Neuronal stem cell (in vitro differentiated cells): ENCODE measurements around the gene KRTAP5-11.
"Not testable (repeated sequence)": the region's sequence is repeated elsewhere in the genome, so short reads cannot be mapped to it uniquely, and the experiment has no call there.

Source experiments
- DNase-seq: peaks from one replicate; pipeline ENCODE4 v3.0.0-alpha.2; 2013; ENCODE audit warnings: low spot score
- H2AFZ ChIP-seq: one replicate; pipeline ENCODE4 v1.6.1; 2013; ENCODE audit warnings: mild to moderate bottlenecking, low read length, inconsistent platforms
- H2AK5ac ChIP-seq: 2 replicates; pipeline ENCODE4 v1.6.1; 2013; ENCODE audit warnings: low read depth, mild to moderate bottlenecking, inconsistent platforms, low read length, moderate library complexity, mixed read lengths
- H2BK120ac ChIP-seq: 2 replicates; pipeline ENCODE4 v1.6.1; 2013; ENCODE audit warnings: low read depth, mild to moderate bottlenecking, inconsistent platforms, low read length, moderate library complexity, mixed read lengths
- H2BK12ac ChIP-seq: one replicate; pipeline ENCODE4 v1.6.1; 2013; ENCODE audit warnings: low read length, inconsistent platforms
- H2BK15ac ChIP-seq: 2 replicates; pipeline ENCODE4 v1.6.1; 2013; ENCODE audit warnings: mild to moderate bottlenecking, low read length, inconsistent platforms, mixed read lengths
- H2BK5ac ChIP-seq: one replicate; pipeline ENCODE4 v1.6.1; 2013; ENCODE audit warnings: inconsistent platforms, mild to moderate bottlenecking, low read length, moderate library complexity
- H3K14ac ChIP-seq: one replicate; pipeline ENCODE4 v1.6.1; 2013; ENCODE audit warnings: low read length, inconsistent platforms
- H3K18ac ChIP-seq: 2 replicates; pipeline ENCODE4 v1.6.1; 2013; ENCODE audit warnings: low read length, inconsistent platforms
- H3K23ac ChIP-seq: 2 replicates; pipeline ENCODE4 v1.6.1; 2013; ENCODE audit warnings: low read depth, mild to moderate bottlenecking, mixed read lengths, low read length, inconsistent platforms; ENCODE audit not compliant: poor library complexity
- H3K27ac ChIP-seq: replicated peaks from 3 replicates; pipeline ENCODE4 v1.5.1; 2013; ENCODE audit warnings: low read length, inconsistent platforms
- H3K27me3 ChIP-seq, 3 experiments: 2 replicates each; pipeline ENCODE4 v1.6.1; 2013; ENCODE audit warnings: low read length in 3 of 3, mild to moderate bottlenecking in 2 of 3, inconsistent platforms in 1 of 3, low read depth in 1 of 3, mixed read lengths in 1 of 3, moderate library complexity in 1 of 3; ENCODE audit not compliant: control insufficient read depth in 3 of 3, insufficient read depth in 3 of 3
- H3K36me3 ChIP-seq, 2 donors: replicated peaks in 1 of 2; 2 replicates each; pipeline ENCODE4 v1.6.1; 2013; ENCODE audit warnings: low read length in 2 of 2; ENCODE audit not compliant: control insufficient read depth in 2 of 2, insufficient read depth in 2 of 2
- H3K4ac ChIP-seq: 2 replicates; pipeline ENCODE4 v1.6.1; 2013; ENCODE audit warnings: inconsistent platforms, mild to moderate bottlenecking, low read length, moderate library complexity
- H3K4me1 ChIP-seq, 2 donors: 1 replicate in 1 of 2; 2 replicates in 1 of 2; pipeline ENCODE4 v1.6.1; 2013; ENCODE audit warnings: low read length in 2 of 2, low read depth in 1 of 2; ENCODE audit not compliant: control insufficient read depth in 2 of 2, insufficient read depth in 1 of 2
- H3K4me2 ChIP-seq: one replicate; pipeline ENCODE4 v1.6.1; 2013; ENCODE audit warnings: mild to moderate bottlenecking, low read length, inconsistent platforms; ENCODE audit not compliant: insufficient read depth, poor library complexity, severe bottlenecking
- H3K4me3 ChIP-seq, 2 donors: 2 replicates each; pipeline ENCODE4 v1.5.1; 2013; ENCODE audit warnings: low read length in 2 of 2, mild to moderate bottlenecking in 2 of 2, inconsistent platforms in 1 of 2, moderate library complexity in 1 of 2
- H3K79me1 ChIP-seq: one replicate; pipeline ENCODE4 v1.6.1; 2013; ENCODE audit warnings: low read depth, mild to moderate bottlenecking, inconsistent platforms, low read length, moderate library complexity
- H3K9ac ChIP-seq: one replicate; pipeline ENCODE4 v1.6.1; 2013; ENCODE audit warnings: mild to moderate bottlenecking, low read depth, low read length, inconsistent platforms; ENCODE audit not compliant: poor library complexity
- H3K9me3 ChIP-seq, 2 donors: replicated peaks in 1 of 2; 2 replicates each; pipeline versions ENCODE3 to v1.6.1; 2013; ENCODE audit warnings: low read length in 2 of 2, mild to moderate bottlenecking in 2 of 2, inconsistent platforms in 1 of 2, low read depth in 1 of 2, mixed read lengths in 1 of 2, moderate library complexity in 1 of 2; ENCODE audit not compliant: control insufficient read depth in 2 of 2, insufficient read depth in 1 of 2
- H4K8ac ChIP-seq: one replicate; pipeline ENCODE4 v1.6.1; 2013; ENCODE audit warnings: low read depth, mild to moderate bottlenecking, inconsistent platforms, low read length, moderate library complexity
- H4K91ac ChIP-seq: one replicate; pipeline ENCODE4 v1.6.1; 2013; ENCODE audit warnings: low read length, low read depth, mild to moderate bottlenecking, inconsistent platforms; ENCODE audit not compliant: poor library complexity
- WGBS, 2 donors: extraction: QIAGEN DNeasy Blood & Tissue Kit; methylation state at CpG; one replicate each; pipeline ENCODE4 v1.1.7; 2013; ENCODE audit warnings: missing lambda C conversion rate in 2 of 2, mixed read lengths in 1 of 2; ENCODE audit not compliant: insufficient read length in 2 of 2, insufficient replicate concordance in 1 of 2; ENCODE audit errors: extremely low coverage in 2 of 2; 5-methylcytosine and 5-hydroxymethylcytosine counted together

KRTAP5-11 gene

DNA sequence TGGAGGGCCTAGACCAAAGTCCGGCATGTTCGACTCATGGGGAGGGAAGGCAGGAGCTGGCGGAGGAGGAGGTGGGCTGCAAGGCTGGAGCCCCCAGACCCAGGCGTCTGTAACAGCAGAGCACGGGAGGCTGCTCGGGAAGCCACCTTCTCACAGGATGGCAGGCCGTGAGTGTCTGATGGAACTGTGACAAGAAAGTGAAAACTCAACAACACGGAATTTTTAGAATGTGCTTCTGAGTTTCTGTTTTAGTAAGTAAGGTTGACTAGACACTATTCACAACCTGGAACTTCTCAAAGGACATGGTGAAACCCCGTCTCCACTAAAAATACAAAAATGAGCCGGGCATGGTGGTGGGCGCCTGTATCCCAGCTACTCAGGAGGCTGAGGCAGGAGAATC, 42.7 kb downstream of the KRTAP5-11 start:
- not testable (repeated sequence) for H3K4me3 ChIP-seq, H2BK120ac ChIP-seq, H2BK12ac ChIP-seq, H2AFZ ChIP-seq, H2BK5ac ChIP-seq, H3K79me1 ChIP-seq, H3K4me2 ChIP-seq, H3K27ac ChIP-seq, H4K8ac ChIP-seq, H3K9me3 ChIP-seq, H3K9ac ChIP-seq, H3K18ac ChIP-seq, H3K23ac ChIP-seq, H2AK5ac ChIP-seq, H2BK15ac ChIP-seq, H4K91ac ChIP-seq, H3K14ac ChIP-seq, H3K36me3 ChIP-seq, H3K4me1 ChIP-seq, H3K4ac ChIP-seq, DNase-seq
- peaks cover 0 to 14% (median 0%) of the 10 kb centered on the region in 3 experiments for H3K27me3 ChIP-seq
- WGBS, 2 donors = no CpG with 5 or more reads among the region's 11 CpGs

DNA sequence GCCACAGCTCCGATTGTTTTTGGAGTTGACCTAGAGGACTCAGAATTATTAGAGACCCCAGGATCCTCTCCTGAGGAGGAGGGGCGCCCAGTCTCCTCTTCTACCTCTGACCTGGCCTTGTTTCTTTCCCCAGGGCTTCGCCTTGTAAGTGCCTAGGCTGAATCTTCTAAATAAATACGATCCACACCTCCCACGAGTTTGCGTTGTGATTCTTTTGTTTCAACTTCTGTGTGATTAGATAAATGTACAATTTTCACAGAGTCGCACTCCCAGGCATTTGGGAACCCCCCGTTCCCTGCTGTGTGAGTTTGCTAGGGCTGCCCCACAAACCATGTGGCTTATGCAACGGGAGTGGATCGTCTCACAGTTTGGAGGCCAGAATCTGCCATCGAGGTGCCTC, 43.7 kb downstream of the KRTAP5-11 start:
- Histone ChIP-seq H2BK15ac (no peak overlapping the region), H3K9ac (no peak overlapping the region), H3K4me1 (no peaks in the 10 kb centered on the region), H2BK12ac (no peak overlapping the region), H2BK5ac (no peak overlapping the region), H2BK120ac (no peak overlapping the region), H3K27ac (no peak overlapping the region), H2AFZ (no peak overlapping the region), H3K18ac (no peak overlapping the region), H3K9me3 (no peaks in the 10 kb centered on the region), H3K4ac (no peak overlapping the region), H3K36me3 (no peaks in the 10 kb centered on the region), H3K79me1 (no peaks in the 10 kb centered on the region), H3K27me3 (peaks cover 0 to 14% (median 0%) of the 10 kb centered on the region in 3 experiments), H4K8ac (no peak overlapping the region), H2AK5ac (no peak overlapping the region), H3K23ac (no peak overlapping the region), H3K4me3 (no peak overlapping the region), H4K91ac (no peak overlapping the region), H3K14ac (no peak overlapping the region), H3K4me2 (no peak overlapping the region)
- no peak for DNase-seq
- WGBS, 2 donors = no CpG with 5 or more reads among the region's 11 CpGs

DNA sequence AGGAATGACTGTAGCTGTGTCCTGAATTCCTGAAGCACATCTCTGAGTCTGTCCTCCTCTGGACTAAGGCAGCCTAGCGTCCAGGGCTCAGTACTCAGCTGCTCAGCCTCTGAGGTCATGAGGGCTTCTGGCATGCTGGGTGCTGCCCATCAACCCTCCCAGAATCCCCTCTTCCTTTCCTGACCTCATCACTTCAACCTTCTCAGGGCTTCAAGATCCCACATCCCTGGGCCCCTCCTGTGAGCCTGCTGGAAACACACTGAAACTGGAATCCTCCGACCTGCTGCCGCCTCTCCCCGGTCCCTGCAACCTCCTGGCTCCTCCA, 44.0 kb downstream of the KRTAP5-11 start:
- no peaks in the 10 kb centered on the region for H3K36me3 ChIP-seq
- no peak overlapping the region for H3K4ac ChIP-seq
- H2BK15ac ChIP-seq = no peak overlapping the region
- H3K23ac ChIP-seq = no peak overlapping the region
- no peaks in the 10 kb centered on the region for H3K9me3 ChIP-seq
- H3K79me1 ChIP-seq = no peaks in the 10 kb centered on the region
- no peak overlapping the region for H3K9ac ChIP-seq
- no peak overlapping the region for H3K4me3 ChIP-seq
- H2AFZ ChIP-seq = no peak overlapping the region
- H4K91ac ChIP-seq = no peak overlapping the region
- WGBS, 2 donors = no CpG with 5 or more reads among the region's 4 CpGs
- H3K27me3 ChIP-seq = peaks cover 0 to 14% (median 0%) of the 10 kb centered on the region in 3 experiments
- no peak overlapping the region for H2BK12ac ChIP-seq
- no peak overlapping the region for H3K4me2 ChIP-seq
- H3K14ac ChIP-seq = no peak overlapping the region
- no peak overlapping the region for H2BK120ac ChIP-seq
- H4K8ac ChIP-seq = no peak overlapping the region
- no peak overlapping the region for H3K18ac ChIP-seq
- no peaks in the 10 kb centered on the region for H3K4me1 ChIP-seq
- DNase-seq = no peak
- no peak overlapping the region for H2BK5ac ChIP-seq
- H2AK5ac ChIP-seq = no peak overlapping the region
- H3K27ac ChIP-seq = no peak overlapping the region

DNA sequence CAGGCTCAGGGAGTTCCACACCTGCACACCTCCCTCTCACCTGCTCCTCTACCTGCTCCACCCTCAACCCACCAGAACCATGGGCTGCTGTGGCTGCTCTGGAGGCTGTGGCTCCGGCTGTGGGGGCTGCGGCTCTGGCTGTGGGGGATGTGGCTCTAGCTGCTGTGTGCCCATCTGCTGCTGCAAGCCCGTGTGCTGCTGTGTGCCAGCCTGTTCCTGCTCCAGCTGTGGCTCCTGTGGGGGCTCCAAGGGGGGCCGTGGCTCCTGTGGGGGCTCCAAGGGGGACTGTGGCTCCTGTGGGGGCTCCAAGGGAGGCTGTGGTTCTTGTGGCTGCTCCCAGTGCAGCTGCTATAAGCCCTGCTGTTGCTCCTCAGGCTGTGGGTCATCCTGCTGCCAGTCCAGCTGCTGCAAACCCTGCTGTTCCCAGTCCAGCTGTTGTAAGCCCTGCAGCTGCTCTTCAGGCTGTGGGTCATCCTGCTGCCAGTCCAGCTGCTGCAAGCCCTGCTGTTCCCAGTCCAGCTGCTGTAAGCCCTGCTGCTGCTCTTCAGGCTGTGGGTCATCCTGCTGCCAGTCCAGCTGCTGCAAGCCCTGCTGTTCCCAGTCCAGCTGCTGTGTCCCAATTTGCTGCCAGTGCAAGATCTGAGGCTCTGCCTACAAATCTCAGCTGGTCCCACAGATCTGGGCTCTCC, 44.6 kb downstream of the KRTAP5-11 start, which contains the start of gene KRTAP5-8:
TSS of gene KRTAP5-8 (plus strand) at position 49 of the 689 bp plus-strand sequence. CDS start at position 80, 31 bp downstream.
- H3K23ac ChIP-seq, H3K79me1 ChIP-seq, H2AFZ ChIP-seq, H3K4me1 ChIP-seq, H2BK15ac ChIP-seq, H3K14ac ChIP-seq, H4K8ac ChIP-seq, H3K36me3 ChIP-seq, H3K4me2 ChIP-seq, H3K4me3 ChIP-seq, H3K9me3 ChIP-seq, H2BK5ac ChIP-seq, H2BK12ac ChIP-seq, DNase-seq, H4K91ac ChIP-seq, H3K27ac ChIP-seq, H3K4ac ChIP-seq, H2AK5ac ChIP-seq, H3K18ac ChIP-seq, H2BK120ac ChIP-seq, H3K9ac ChIP-seq: not testable (repeated sequence)
- no CpG with 5 or more reads among the region's 4 CpGs for WGBS, 2 donors
- H3K27me3 ChIP-seq = peaks cover 0 to 14% (median 0%) of the 10 kb centered on the region in 3 experiments
